ENCODE results near the gene ZFP3. TPM values are rescaled to one million over a fixed set of nuclear protein-coding genes. Genes with fewer than 3 reads are reported as not detected.
"Not testable (repeated sequence)": the region's sequence is repeated elsewhere in the genome, so short reads cannot be mapped to it uniquely, and the experiment has no call there.

The ZFP3 gene
- 1 to 10 TPM; 3.8 to 7.2 (median 5.1) TPM for total RNA-seq
- total RNA-seq (2013): 7.0 TPM

- Histone ChIP-seq H3K27me3 (ENCODE audit: control insufficient read depth, insufficient read depth, low read length) (no peaks in the 10 kb centered on the region), H3K36me3 (ENCODE audit: control insufficient read depth, insufficient read depth, low read length) (no peaks in the 10 kb centered on the region), H3K9me3 (ENCODE audit: control insufficient read depth, insufficient read depth, low read length) (no peaks in the 10 kb centered on the region), H3K4me3 (ENCODE audit: low read length) (peak within 1 kb of the TSS; percentile 80), H3K4me1 (ENCODE audit: control insufficient read depth, insufficient read depth, low read length) (peaks cover 17% of the 10 kb centered on the region), H3K27ac (ENCODE audit: low read length) (peak within 1 kb of the TSS; percentile 90)
- peak within 1 kb of the TSS; percentile 95 for H3K4me3 Mint-ChIP-seq
- intact Hi-C loops (cut with micrococcal nuclease): no loop called here
- under 1% methylated on average over 75 of the region's 75 CpGs for WGBS (ENCODE audit: insufficient coverage)
- H3K4me1 Mint-ChIP-seq: peaks cover 28 to 29% of the 10 kb centered on the region in 2 donors
- H3K27ac Mint-ChIP-seq: peak within 1 kb of the TSS; percentile 79 to 81
- TF ChIP-seq CTCF (IDR thresholded peaks at IDR 0.05): no peak
- ATAC-seq: peak; percentile 85 to 91 (median 88)
- peak; percentile 78 to 82 for DNase-seq
- H3K27me3 Mint-ChIP-seq (ENCODE audit: low read depth in 2 of 2): no peaks in the 10 kb centered on the region
- H3K9me3 Mint-ChIP-seq: no peaks in the 10 kb centered on the region
- H3K36me3 Mint-ChIP-seq: no peaks in the 10 kb centered on the region
These were observed at the start of gene ZFP3 for GRCh38 chr17:5078106-5079028. ZFP3 (plus strand) TSS chr17:5078467; CDS start chr17:5091505, 13,038 bp downstream.

- H3K9me3 Mint-ChIP-seq; H3K27me3 ChIP-seq (ENCODE audit: control insufficient read depth, insufficient read depth, low read length); H3K27me3 Mint-ChIP-seq (ENCODE audit: low read depth in 2 of 2); H3K27ac ChIP-seq (ENCODE audit: low read length); H3K9me3 ChIP-seq (ENCODE audit: control insufficient read depth, insufficient read depth, low read length); intact Hi-C loops (cut with micrococcal nuclease); H3K4me3 Mint-ChIP-seq; H3K27ac Mint-ChIP-seq; H3K36me3 ChIP-seq (ENCODE audit: control insufficient read depth, insufficient read depth, low read length); ATAC-seq; DNase-seq; H3K4me3 ChIP-seq (ENCODE audit: low read length); H3K36me3 Mint-ChIP-seq: not testable (repeated sequence)
- H3K4me1 ChIP-seq (ENCODE audit: control insufficient read depth, insufficient read depth, low read length): peaks cover 14% of the 10 kb centered on the region
- peaks cover 6 to 13% of the 10 kb centered on the region in 2 donors for H3K4me1 Mint-ChIP-seq
- 88% methylated on average over 1 of the region's 2 CpGs for WGBS (ENCODE audit: insufficient coverage)
These were observed 48.1 kb upstream of the ZFP3 start for GRCh38 chr17:5030168-5030567.

- WGBS (ENCODE audit: insufficient coverage): 5% methylated on average over 33 of the region's 48 CpGs
- Histone ChIP-seq H3K36me3 (ENCODE audit: control insufficient read depth, insufficient read depth, low read length) (no peaks in the 10 kb centered on the region), H3K4me1 (ENCODE audit: control insufficient read depth, insufficient read depth, low read length) (peaks cover 14% of the 10 kb centered on the region), H3K4me3 (ENCODE audit: low read length) (peak overlapping the region; percentile 22), H3K9me3 (ENCODE audit: control insufficient read depth, insufficient read depth, low read length) (no peaks in the 10 kb centered on the region), H3K27me3 (ENCODE audit: control insufficient read depth, insufficient read depth, low read length) (no peaks in the 10 kb centered on the region), H3K27ac (ENCODE audit: low read length) (peak overlapping the region; percentile 12)
- peak overlapping the region; percentile 89 for H3K4me3 Mint-ChIP-seq
- peak; percentile 78 to 93 for DNase-seq
- peaks cover 0 to 7% of the 10 kb centered on the region in 2 donors for H3K27me3 Mint-ChIP-seq (ENCODE audit: low read depth in 2 of 2)
- intact Hi-C loops (cut with micrococcal nuclease): loop anchor here (1.0 kb wide), 1 partner anchor 31 kb away; no protein-coding TSS in a partner anchor
- peaks cover 6 to 13% of the 10 kb centered on the region in 2 donors for H3K4me1 Mint-ChIP-seq
- peak; percentile 74 for TF ChIP-seq CTCF (IDR thresholded peaks at IDR 0.05)
- no peaks in the 10 kb centered on the region for H3K9me3 Mint-ChIP-seq
- peak overlapping the region; percentile 77 to 83 for H3K27ac Mint-ChIP-seq
- ATAC-seq: peak; percentile 91 to 96 (median 92)
- no peaks in the 10 kb centered on the region for H3K36me3 Mint-ChIP-seq
These were observed 46.7 kb upstream of the ZFP3 start for GRCh38 chr17:5031365-5032082.

GRCh38 chr17:5032865-5033264, 45.4 kb upstream of the ZFP3 start:
- Mint-ChIP-seq H3K9me3 (no peaks in the 10 kb centered on the region), H3K36me3 (no peaks in the 10 kb centered on the region), H3K4me1 (peaks cover 6 to 13% of the 10 kb centered on the region in 2 donors), H3K4me3 (no peak overlapping the region), H3K27ac (no peak overlapping the region), H3K27me3 (ENCODE audit: low read depth in 2 of 2) (peaks cover 0 to 7% of the 10 kb centered on the region in 2 donors)
- no peaks in the 10 kb centered on the region for H3K36me3 ChIP-seq (ENCODE audit: control insufficient read depth, insufficient read depth, low read length)
- no peak overlapping the region for H3K27ac ChIP-seq (ENCODE audit: low read length)
- no peak for TF ChIP-seq CTCF (IDR thresholded peaks at IDR 0.05)
- no peak overlapping the region for H3K4me3 ChIP-seq (ENCODE audit: low read length)
- intact Hi-C loops (cut with micrococcal nuclease): no loop called here
- no peaks in the 10 kb centered on the region for H3K9me3 ChIP-seq (ENCODE audit: control insufficient read depth, insufficient read depth, low read length)
- ATAC-seq: no peak
- H3K4me1 ChIP-seq (ENCODE audit: control insufficient read depth, insufficient read depth, low read length): peaks cover 14% of the 10 kb centered on the region
- H3K27me3 ChIP-seq (ENCODE audit: control insufficient read depth, insufficient read depth, low read length): no peaks in the 10 kb centered on the region
- WGBS (ENCODE audit: insufficient coverage): 96% methylated on average over 6 of the region's 6 CpGs
- DNase-seq: no peak
